ENCODE data around the gene RET.
"Not testable (repeated sequence)": the region's sequence is repeated elsewhere in the genome, so short reads cannot be mapped to it uniquely, and the experiment has no call there.

Gene RET

DNA sequence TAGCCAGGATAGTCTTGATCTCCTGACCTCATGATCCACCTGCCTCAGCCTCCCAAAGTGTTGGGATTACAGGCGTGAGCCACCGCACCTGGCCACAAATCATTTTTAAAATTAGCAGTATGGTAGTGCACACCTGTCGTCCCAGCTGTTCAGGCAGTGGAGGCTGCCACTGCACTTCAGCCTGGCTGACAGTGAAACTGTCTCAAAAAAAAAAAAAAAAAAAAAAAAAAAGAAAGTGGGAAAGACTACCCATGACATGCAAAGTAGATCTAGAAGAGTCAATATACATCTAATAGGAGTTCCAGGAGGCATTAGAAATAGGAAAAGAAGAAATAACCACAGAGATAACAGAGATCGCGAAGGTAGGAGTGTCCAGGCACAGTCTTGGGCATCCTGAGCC is 64.6 kb downstream of the RET start:
- Histone ChIP-seq H3K27me3 (ENCODE audit: control insufficient read depth, low read length) (no peaks in the 10 kb centered on the region), H3K36me3 (ENCODE audit: control insufficient read depth, low read length) (peaks cover 3% of the 10 kb centered on the region; the same call in 1 of the 2 replicates), H3K79me2 (ENCODE audit: control insufficient read depth, low read length) (peaks cover 84% of the 10 kb centered on the region), H3K4me3 (ENCODE audit: low read length) (no peak overlapping the region), H4K20me1 (ENCODE audit: control insufficient read depth, insufficient read depth, low read depth, low read length) (0 out of 2 replicates have a peak, but pooled peaks cover 5% of the 10 kb centered on the region), H3K4me2 (ENCODE audit: low read length) (no peak overlapping the region), H3K9me3 (ENCODE audit: control insufficient read depth, insufficient read depth, low read length) (no peaks in the 10 kb centered on the region), H3K9me2 (replicated peaks; ENCODE audit: control insufficient read depth, low read length) (no peaks in the 10 kb centered on the region), H3K4me1 (ENCODE audit: control insufficient read depth, low read length) (peaks cover 60% of the 10 kb centered on the region), H3F3A (ENCODE audit: control insufficient read depth, insufficient read depth) (0 out of 2 replicates have a peak, but pooled peaks cover 2% of the 10 kb centered on the region), H3K27ac (ENCODE audit: low read depth, low read length) (no peak overlapping the region)
- no peak for TF ChIP-seq EZH2phosphoT487 (IDR thresholded peaks at IDR 0.05; ENCODE audit: borderline replicate concordance, low read length)
- no peak for TF ChIP-seq CTCF (IDR thresholded peaks at IDR 0.05; ENCODE audit: low read depth, low read length, poor library complexity, severe bottlenecking)

- Histone ChIP-seq H3F3A (ENCODE audit: control insufficient read depth, insufficient read depth) (0 out of 2 replicates have a peak, but pooled peaks cover 2% of the 10 kb centered on the region), H3K4me2 (ENCODE audit: low read length) (no peak overlapping the region), H3K9me2 (replicated peaks; ENCODE audit: control insufficient read depth, low read length) (no peaks in the 10 kb centered on the region), H3K79me2 (ENCODE audit: control insufficient read depth, low read length) (peaks cover 84% of the 10 kb centered on the region), H3K4me3 (ENCODE audit: low read length) (no peak overlapping the region), H3K9me3 (ENCODE audit: control insufficient read depth, insufficient read depth, low read length) (no peaks in the 10 kb centered on the region), H3K27me3 (ENCODE audit: control insufficient read depth, low read length) (no peaks in the 10 kb centered on the region), H3K27ac (ENCODE audit: low read depth, low read length) (no peak overlapping the region), H4K20me1 (ENCODE audit: control insufficient read depth, insufficient read depth, low read depth, low read length) (0 out of 2 replicates have a peak, but pooled peaks cover 5% of the 10 kb centered on the region), H3K36me3 (ENCODE audit: control insufficient read depth, low read length) (no peaks in the 10 kb centered on the region), H3K4me1 (ENCODE audit: control insufficient read depth, low read length) (peaks cover 39% of the 10 kb centered on the region)
- no peak for TF ChIP-seq EZH2phosphoT487 (IDR thresholded peaks at IDR 0.05; ENCODE audit: borderline replicate concordance, low read length)
- TF ChIP-seq CTCF (IDR thresholded peaks at IDR 0.05; ENCODE audit: low read depth, low read length, poor library complexity, severe bottlenecking), result no peak
These were observed 68.4 kb downstream of the RET start for GRCh38 chr10:43145311-43145710.

GRCh38 chr10:43145936-43146335 is 69.1 kb downstream of the RET start:
- H3K4me3 ChIP-seq (ENCODE audit: low read length); H3K9me2 ChIP-seq (replicated peaks; ENCODE audit: control insufficient read depth, low read length); H3K27ac ChIP-seq (ENCODE audit: low read depth, low read length); H3K27me3 ChIP-seq (ENCODE audit: control insufficient read depth, low read length); H3K4me2 ChIP-seq (ENCODE audit: low read length); H3F3A ChIP-seq (ENCODE audit: control insufficient read depth, insufficient read depth); H3K9me3 ChIP-seq (ENCODE audit: control insufficient read depth, insufficient read depth, low read length); H4K20me1 ChIP-seq (ENCODE audit: control insufficient read depth, insufficient read depth, low read depth, low read length); H3K36me3 ChIP-seq (ENCODE audit: control insufficient read depth, low read length): not testable (repeated sequence)
- peaks cover 84% of the 10 kb centered on the region for H3K79me2 ChIP-seq (ENCODE audit: control insufficient read depth, low read length)
- H3K4me1 ChIP-seq (ENCODE audit: control insufficient read depth, low read length), result peaks cover 33% of the 10 kb centered on the region

- no peaks in the 10 kb centered on the region for H3K9me2 ChIP-seq (replicated peaks; ENCODE audit: control insufficient read depth, low read length)
- TF ChIP-seq EZH2phosphoT487 (IDR thresholded peaks at IDR 0.05; ENCODE audit: borderline replicate concordance, low read length) (no peak), CTCF (IDR thresholded peaks at IDR 0.05; ENCODE audit: low read depth, low read length, poor library complexity, severe bottlenecking) (no peak)
- no peaks in the 10 kb centered on the region for H3F3A ChIP-seq (ENCODE audit: control insufficient read depth, insufficient read depth)
- no peaks in the 10 kb centered on the region for H3K4me1 ChIP-seq (ENCODE audit: control insufficient read depth, low read length)
- no peaks in the 10 kb centered on the region for H3K9me3 ChIP-seq (ENCODE audit: control insufficient read depth, insufficient read depth, low read length)
- peaks cover 72% of the 10 kb centered on the region for H3K79me2 ChIP-seq (ENCODE audit: control insufficient read depth, low read length)
- no peak overlapping the region for H3K4me3 ChIP-seq (ENCODE audit: low read length)
- no peak overlapping the region for H3K27ac ChIP-seq (ENCODE audit: low read depth, low read length)
- H4K20me1 ChIP-seq (ENCODE audit: control insufficient read depth, insufficient read depth, low read depth, low read length), result no peaks in the 10 kb centered on the region
- H3K4me2 ChIP-seq (ENCODE audit: low read length), result no peak overlapping the region
- no peaks in the 10 kb centered on the region for H3K36me3 ChIP-seq (ENCODE audit: control insufficient read depth, low read length)
- H3K27me3 ChIP-seq (ENCODE audit: control insufficient read depth, low read length), result no peaks in the 10 kb centered on the region
These were observed 74.5 kb downstream of the RET start for GRCh38 chr10:43151371-43151770.

Measured in DOHH2 (cell line).